ENCODE data around the gene SNAI3. TPM values are rescaled to one million over a fixed set of nuclear protein-coding genes. Genes with fewer than 3 reads are reported as not detected.
"Not testable (repeated sequence)": the region's sequence is repeated elsewhere in the genome, so short reads cannot be mapped to it uniquely, and the experiment has no call there.

The SNAI3 gene
- total and polyA plus RNA-seq, 11 donors, result 0.76 to 9.5 (median 1.7) TPM

DNA sequence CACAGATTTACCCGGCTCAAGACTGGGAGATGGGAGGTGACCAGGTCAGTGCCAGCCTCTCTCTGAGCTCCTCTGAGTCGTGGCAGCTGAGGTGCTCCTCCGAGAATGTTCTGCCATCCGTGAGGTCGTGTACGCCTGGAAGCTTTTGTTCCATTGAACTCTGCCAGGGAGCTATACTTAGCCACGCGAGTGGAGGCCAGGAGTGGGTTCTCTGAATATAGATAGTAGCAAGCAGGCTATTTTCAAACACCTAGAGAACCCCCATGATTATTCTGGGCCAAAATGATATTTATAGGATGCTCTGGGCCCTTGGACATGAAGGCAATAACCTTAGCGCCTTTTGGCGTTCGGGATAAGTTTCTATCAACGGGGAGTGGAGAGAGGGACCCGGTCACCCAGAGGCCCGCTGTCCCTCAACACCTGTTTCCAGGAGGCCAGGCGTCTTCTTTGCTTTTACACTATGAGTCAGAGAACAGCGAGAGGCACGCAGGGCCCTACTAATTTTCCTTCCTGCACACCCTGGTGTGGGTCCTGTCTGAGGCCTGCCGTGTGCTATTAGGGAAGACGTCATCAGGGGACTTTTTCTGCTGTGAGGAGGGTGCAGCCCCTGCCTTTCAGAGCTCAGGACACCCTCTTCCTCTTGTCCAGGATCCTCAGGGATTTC is 12.5 kb downstream of the SNAI3 start:
- intact Hi-C loops (cut with DNase I), result no loop called here
- ATAC-seq, result peak; percentile 87 to 91 (median 88)
- Histone ChIP-seq H3K4me1 (peaks cover 0 to 50% (median 14%) of the 10 kb centered on the region in 12 donors), H3K27me3 (peaks cover 0 to 9% (median 0%) of the 10 kb centered on the region in 9 donors), H3K36me3 (peaks cover 0 to 10% (median 0%) of the 10 kb centered on the region in 9 donors), H3K9me3 (no peaks in the 10 kb centered on the region), H3K27ac (peak overlapping the region in 11 of 12 donors; percentile 2 to 89 (median 70)), H3K4me3 (no peak overlapping the region)
- peak in 3 of 5 donors; percentile 63 to 85 (median 84) for DNase-seq
- no peak for TF ChIP-seq POLR2A (IDR thresholded peaks at IDR 0.05)
- TF ChIP-seq, protein P1, sequence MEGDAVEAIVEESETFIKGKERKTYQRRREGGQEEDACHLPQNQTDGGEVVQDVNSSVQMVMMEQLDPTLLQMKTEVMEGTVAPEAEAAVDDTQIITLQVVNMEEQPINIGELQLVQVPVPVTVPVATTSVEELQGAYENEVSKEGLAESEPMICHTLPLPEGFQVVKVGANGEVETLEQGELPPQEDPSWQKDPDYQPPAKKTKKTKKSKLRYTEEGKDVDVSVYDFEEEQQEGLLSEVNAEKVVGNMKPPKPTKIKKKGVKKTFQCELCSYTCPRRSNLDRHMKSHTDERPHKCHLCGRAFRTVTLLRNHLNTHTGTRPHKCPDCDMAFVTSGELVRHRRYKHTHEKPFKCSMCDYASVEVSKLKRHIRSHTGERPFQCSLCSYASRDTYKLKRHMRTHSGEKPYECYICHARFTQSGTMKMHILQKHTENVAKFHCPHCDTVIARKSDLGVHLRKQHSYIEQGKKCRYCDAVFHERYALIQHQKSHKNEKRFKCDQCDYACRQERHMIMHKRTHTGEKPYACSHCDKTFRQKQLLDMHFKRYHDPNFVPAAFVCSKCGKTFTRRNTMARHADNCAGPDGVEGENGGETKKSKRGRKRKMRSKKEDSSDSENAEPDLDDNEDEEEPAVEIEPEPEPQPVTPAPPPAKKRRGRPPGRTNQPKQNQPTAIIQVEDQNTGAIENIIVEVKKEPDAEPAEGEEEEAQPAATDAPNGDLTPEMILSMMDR (IDR thresholded peaks at IDR 0.05), result no peak
- 52 to 65% (median 59%) methylated on average over 19 of the region's 19 CpGs for WGBS, 4 donors

DNA sequence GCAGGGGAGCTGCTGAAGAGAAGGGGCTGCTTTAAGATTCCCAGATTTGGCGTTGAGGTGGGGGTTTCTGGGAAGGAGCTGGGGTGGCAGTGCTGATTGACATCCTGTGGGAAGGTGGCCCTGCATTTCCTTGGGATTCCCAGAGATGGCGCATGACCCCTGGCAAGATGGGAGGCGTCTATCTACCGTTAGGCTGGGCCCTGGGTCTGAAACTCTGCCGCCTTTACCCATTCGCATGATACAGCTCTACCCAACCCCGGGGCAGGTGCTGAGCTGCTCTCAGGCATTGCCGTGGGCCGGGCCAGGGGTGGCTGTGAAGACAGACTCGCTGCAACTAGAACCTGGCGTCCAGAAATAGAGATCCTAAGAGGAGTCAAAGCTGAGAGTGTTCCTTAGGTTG is 13.5 kb downstream of the SNAI3 start:
- TF ChIP-seq, protein P1 (IDR thresholded peaks at IDR 0.05), result peak in 2 of 12 donors; percentile 9 to 13
- TF ChIP-seq POLR2A (IDR thresholded peaks at IDR 0.05), result no peak
- peak overlapping the region in 7 of 12 donors; percentile 50 to 89 (median 70) for H3K27ac ChIP-seq

DNA sequence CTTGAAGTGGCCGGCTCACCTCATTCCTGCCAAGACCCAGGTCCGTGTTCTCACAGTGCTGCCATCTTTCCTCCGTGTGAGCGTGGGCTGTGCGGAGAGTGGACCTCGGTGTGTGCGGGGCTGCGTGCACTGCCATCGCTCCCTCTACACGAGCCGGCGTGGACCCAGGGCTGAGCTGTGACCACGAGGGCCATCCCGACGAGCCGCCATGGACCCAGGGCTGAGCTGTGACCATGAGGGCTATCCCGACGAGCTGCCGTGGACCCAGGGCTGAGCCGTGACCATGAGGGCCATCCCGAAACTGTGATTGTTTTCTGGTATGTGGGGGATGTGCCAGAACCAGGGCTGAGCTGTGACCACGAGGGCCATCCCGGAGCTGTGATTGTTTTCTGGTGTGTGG is 14.5 kb downstream of the SNAI3 start:
- H3K27ac ChIP-seq, result peak overlapping the region in 2 of 12 donors; percentile 34 to 89
- no peak for TF ChIP-seq POLR2A (IDR thresholded peaks at IDR 0.05)
- TF ChIP-seq, protein P1 (IDR thresholded peaks at IDR 0.05), result no peak
- intact Hi-C loops (cut with DNase I), result no loop called here
- no peaks in the 10 kb centered on the region for H3K27me3 ChIP-seq
- 76 to 92% (median 81%) methylated on average over 14 to 23 of the region's 23 CpGs for WGBS, 4 donors
- H3K36me3 ChIP-seq, result no peaks in the 10 kb centered on the region
- H3K4me1 ChIP-seq, result peaks cover 0 to 46% (median 14%) of the 10 kb centered on the region in 12 donors
- no peaks in the 10 kb centered on the region for H3K9me3 ChIP-seq
- ATAC-seq (peak in 1 of 4 donors; percentile 60), DNase-seq (no peak)
- H3K4me3 ChIP-seq, result no peak overlapping the region

More for the DNA sequence above, 13.5 kb downstream of the SNAI3 start:
- no peaks in the 10 kb centered on the region for H3K36me3 ChIP-seq
- no peak overlapping the region for H3K4me3 ChIP-seq
- peak in 3 of 4 donors; percentile 5 to 19 (median 13) for ATAC-seq
- intact Hi-C loops (cut with DNase I), result no loop called here
- peaks cover 0 to 46% (median 14%) of the 10 kb centered on the region in 12 donors for H3K4me1 ChIP-seq
- no peaks in the 10 kb centered on the region for H3K9me3 ChIP-seq
- WGBS, 4 donors, result 48 to 59% (median 57%) methylated on average over 11 of the region's 11 CpGs
- H3K27me3 ChIP-seq, result no peaks in the 10 kb centered on the region
- DNase-seq, result no peak

DNA sequence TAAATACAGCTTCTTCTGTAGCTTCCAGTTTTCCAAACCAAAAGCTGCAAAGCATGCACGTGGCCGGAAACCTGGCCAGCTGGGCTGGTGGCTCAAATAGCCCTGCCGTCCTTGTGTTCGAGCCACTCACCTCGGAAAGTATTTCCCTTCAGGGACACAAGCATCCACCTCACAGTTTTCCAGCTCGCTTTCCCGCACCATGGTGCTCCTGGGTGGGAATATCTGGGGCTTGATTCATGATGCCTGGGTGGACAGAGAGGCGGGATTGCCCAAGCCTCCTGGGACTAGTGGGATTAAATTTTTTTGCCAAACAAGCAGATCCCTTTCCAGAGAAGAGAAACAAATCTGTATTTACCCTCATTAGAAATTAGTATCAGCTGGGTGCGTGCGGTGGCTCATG is 16.3 kb downstream of the SNAI3 start:
- TF ChIP-seq, protein P1 (IDR thresholded peaks at IDR 0.05), result no peak
- no peak for TF ChIP-seq POLR2A (IDR thresholded peaks at IDR 0.05)
- Histone ChIP-seq H3K9me3 (no peaks in the 10 kb centered on the region), H3K4me3 (no peak overlapping the region), H3K36me3 (peaks cover 0 to 3% (median 0%) of the 10 kb centered on the region in 9 donors), H3K27me3 (no peaks in the 10 kb centered on the region), H3K4me1 (peaks cover 0 to 37% (median 17%) of the 10 kb centered on the region in 12 donors), H3K27ac (no peak overlapping the region)
- 79 to 92% (median 83%) methylated on average over 10 of the region's 10 CpGs for WGBS, 4 donors
- ATAC-seq (no peak), DNase-seq (no peak)
- intact Hi-C loops (cut with DNase I), result no loop called here

GRCh38 chr16:88669493-88669892 is 16.8 kb downstream of the SNAI3 start:
- WGBS, 4 donors, result 90 to 95% (median 93%) methylated on average over 8 of the region's 8 CpGs

More at GRCh38 chr16:88669493-88669892, 16.8 kb downstream of the SNAI3 start:
- H3K27ac ChIP-seq; H3K9me3 ChIP-seq; H3K4me3 ChIP-seq; intact Hi-C loops (cut with DNase I); H3K36me3 ChIP-seq; ATAC-seq; H3K27me3 ChIP-seq; DNase-seq: not testable (repeated sequence)
- H3K4me1 ChIP-seq, result peaks cover 0 to 37% (median 20%) of the 10 kb centered on the region in 12 donors

Measured in heart left ventricle (tissue), 16 donors.